HG02981 (cell line): Measurements from ENCODE around the gene EPG5.
"Not testable (repeated sequence)": the region's sequence is repeated elsewhere in the genome, so short reads cannot be mapped to it uniquely, and the experiment has no call there.

Source experiments
- ATAC-seq: cut with Tn5 transposase; IDR thresholded peaks from one replicate; pipeline ENCODE4 v1.9.1; 2021; ENCODE audit warnings: mild to moderate bottlenecking, moderate library complexity; ENCODE audit not compliant: unreplicated experiment

EPG5 gene

DNA sequence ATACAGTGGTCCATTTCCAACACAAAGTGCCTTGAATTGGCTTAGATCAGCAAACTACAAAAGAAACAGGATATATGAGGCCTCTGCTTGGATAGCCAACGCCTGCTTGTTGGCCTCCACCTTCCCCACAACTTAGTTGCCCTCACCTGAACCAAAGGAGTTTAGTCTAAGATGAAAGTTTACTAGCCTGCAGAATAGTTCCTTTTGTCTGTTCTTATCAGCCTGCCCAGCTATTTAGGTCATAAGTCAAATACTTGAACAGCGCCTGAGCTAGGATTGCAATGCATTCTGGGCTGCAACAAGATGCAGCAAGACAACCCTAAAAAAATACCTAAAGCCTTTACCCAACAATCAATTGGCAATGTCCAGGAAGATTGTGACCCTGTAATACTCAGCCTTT is 13.1 kb upstream of the EPG5 start:
- no peak for ATAC-seq

DNA sequence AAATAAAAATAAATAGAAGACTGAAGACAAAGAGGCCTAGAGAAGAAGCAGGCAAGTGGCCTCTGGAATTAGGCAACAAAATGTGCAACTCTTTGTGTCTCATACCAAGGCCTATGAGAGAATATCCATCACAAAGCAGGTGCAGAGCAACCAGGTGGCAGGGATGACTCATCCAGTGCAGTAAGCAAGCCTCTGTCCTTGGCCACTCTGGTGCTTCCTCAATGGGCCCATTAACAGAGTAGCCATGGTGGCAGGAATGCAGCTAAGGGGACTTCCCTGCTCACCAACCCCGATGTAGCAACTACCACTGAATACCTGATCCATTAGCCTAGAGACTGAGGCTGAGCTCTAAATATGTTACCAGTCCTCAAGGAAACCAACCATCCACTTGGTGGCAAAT is 11.0 kb upstream of the EPG5 start:
- no peak for ATAC-seq

DNA sequence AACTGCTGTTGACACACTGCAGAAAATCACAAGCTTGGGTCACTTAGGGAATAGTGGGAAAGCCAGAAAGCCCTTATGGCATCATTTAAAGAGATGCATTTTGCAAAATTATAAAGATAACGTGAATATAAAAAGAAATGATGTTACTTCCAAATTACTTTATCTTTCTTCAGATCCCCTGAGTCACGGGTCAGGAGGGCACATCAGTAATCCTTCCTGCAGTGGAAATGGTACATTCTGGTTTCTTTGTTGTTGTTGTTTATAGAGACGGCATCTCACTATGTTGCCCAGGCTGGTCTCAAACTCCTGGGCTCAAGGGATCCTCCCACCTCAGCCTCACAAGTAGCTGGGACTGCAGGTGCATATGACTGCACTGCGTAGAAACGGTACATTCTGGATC is 9.8 kb upstream of the EPG5 start:
- ATAC-seq = no peak

DNA sequence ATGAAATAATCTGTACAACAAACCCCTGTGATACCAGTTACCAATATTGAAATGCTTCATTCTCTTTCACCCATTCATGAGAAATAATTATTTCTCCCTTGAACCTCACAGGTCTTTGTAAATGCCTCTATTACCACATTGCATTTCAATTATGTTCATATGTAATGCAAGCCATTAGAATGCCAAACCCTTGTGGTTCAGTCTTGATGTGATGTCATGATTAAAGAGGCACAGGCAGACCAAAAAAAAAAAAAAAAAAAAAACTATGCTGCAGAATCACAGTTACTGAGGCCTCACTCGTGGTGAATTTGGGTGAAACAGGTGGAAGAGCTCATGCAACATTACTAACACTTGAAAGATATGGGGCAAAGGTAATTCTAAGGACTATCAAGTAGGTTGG is 9.4 kb upstream of the EPG5 start:
- no peak for ATAC-seq

DNA sequence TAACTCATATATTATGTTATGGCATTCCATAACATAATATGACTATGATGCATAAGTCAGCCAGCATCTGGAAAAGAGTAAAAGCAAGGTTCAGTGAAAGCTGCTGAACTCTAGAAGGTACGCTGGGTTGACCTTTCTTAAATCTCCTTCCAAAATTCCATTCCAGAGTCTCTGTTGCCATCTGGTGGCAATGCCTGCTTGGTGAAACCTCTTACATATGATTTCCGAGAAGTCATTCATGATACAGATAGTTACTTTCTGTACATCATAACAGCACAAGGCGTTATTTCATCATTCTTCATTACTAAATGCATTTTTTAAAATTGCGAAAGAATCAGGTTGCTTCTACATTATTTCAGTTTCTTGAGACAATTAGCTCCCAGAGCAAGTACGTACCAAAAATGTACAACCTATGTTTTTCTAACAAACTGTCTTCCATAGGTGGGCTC is 7.0 kb upstream of the EPG5 start:
- no peak for ATAC-seq

DNA sequence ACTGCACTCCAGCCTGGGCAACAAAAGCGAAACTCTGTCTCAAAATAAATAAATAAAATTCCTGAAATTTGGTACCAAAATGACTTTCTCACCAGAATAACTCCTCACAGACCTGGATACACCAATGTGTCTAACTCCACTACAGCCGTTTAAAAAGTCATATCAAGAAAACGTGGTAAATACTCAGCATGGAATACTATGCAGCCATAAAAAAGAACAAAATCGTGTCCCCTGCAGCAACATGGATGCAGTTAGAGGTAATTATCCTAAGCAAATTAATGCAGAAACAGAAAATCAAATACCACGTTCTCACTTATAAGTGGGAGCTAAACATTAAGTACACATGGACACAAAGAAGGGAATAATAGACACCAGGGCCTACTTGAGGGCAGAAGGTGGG is 2.2 kb downstream of the EPG5 start:
- ATAC-seq = not testable (repeated sequence)

DNA sequence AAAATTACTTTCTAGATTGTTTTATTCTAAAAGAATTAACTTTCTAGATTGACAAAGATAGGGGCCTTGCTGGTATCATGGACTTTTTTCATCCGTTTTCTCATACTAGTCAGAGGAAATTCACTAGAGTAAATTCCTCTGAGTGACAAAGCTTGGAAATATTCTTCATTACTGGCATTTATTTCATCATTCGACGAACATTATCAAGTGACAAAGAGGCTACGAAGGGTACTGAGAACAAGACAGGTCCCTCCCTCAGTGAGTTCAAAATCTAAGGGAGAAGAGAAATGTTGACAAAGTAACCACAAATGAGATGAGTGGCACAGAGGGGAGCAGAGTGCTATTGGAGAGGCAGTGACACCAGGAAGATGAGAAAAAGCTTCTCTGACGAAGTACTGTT is 4.3 kb downstream of the EPG5 start:
- no peak for ATAC-seq

DNA sequence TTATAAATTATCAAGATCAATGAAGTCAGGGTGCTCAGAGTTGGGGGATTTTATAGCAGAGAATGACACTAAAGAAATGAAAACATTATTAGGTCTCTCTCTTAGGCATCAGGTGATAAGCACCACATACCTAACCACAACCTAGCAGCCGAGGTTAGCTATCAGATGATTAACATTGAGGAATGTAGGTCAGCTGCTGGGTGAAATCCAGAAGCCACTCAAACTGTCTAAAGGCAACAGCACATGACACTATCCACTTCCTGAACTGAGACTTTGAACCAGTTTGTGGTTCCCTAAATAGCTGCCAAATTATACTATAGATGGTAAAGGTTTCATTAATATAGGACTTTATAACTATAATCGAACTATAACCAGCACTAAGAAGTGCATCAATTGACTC is 4.7 kb downstream of the EPG5 start:
- peak; percentile 31 for ATAC-seq

DNA sequence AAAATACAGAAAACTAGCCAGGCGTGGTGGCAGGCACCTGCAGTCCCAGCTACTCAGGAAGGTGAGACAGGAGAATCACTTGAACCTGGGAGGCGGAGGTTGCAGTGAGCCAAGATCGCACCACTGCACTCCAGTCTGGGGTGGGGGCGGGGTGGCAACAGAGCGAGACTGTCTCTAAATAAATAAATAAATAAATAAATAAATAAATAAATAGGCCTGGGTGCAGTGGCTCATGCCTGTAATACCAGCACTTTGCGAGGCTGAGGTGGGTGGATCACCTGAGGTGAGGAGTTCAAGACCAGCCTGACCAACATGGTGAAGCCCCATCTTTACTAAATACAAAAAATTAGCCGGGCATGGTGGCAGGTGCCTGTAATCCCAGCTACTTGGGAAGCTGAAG is 7.6 kb downstream of the EPG5 start:
- ATAC-seq = not testable (repeated sequence)

DNA sequence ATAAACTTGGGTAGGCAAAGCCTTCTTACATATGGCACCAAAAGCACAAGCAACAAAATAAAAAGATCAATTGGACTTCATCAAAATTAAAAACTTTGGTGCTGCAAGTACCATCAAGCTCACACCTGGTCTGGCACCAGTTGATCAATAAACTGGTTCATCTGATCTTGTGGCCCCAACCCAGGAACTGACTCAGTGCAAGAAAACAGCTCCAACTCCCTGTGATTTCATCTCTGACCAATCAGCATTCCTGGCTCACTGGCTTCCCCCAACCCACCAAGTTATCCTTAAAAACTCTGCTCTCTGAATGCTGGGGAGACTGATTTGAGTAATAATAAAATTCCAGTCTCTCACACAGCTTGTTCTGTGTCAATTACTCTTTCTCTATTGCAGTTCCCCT is 8.4 kb downstream of the EPG5 start:
- ATAC-seq = no peak

DNA sequence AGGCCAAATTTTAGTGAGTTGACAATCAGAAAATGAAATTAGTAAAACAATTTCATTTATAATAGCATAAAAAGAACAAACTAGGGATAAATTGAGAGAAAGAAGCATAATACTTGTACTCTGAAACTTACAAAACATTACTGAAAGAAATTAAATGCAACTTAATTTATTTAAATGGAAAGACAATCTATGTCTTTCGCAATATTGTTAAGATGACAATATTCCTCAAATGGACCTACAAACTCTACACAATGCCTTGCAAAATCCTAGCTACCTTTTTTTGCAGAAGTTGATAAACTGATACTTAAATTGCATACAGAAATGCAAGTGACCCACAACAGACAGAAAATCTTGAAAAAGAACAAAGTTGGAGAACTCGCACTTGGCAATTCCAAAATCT is 9.1 kb downstream of the EPG5 start:
- no peak for ATAC-seq

DNA sequence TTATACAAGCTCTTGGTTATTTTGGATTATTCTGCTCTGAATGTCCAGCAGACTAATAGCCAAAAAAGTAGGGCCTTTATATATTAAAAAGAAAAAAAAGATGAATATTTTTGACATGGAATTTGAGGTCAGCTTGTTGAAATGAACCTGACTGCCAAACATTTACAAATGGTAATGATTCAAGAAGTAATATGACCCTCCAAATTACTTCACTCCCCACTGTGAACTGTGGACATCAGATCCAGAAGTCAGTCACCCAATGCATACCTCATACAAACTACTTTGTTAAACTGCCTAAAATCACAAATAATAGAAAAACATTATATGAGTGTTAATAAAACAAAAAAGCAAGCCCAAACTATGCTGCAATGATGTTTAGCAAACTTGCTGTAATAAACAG is 10.0 kb downstream of the EPG5 start:
- no peak for ATAC-seq

DNA sequence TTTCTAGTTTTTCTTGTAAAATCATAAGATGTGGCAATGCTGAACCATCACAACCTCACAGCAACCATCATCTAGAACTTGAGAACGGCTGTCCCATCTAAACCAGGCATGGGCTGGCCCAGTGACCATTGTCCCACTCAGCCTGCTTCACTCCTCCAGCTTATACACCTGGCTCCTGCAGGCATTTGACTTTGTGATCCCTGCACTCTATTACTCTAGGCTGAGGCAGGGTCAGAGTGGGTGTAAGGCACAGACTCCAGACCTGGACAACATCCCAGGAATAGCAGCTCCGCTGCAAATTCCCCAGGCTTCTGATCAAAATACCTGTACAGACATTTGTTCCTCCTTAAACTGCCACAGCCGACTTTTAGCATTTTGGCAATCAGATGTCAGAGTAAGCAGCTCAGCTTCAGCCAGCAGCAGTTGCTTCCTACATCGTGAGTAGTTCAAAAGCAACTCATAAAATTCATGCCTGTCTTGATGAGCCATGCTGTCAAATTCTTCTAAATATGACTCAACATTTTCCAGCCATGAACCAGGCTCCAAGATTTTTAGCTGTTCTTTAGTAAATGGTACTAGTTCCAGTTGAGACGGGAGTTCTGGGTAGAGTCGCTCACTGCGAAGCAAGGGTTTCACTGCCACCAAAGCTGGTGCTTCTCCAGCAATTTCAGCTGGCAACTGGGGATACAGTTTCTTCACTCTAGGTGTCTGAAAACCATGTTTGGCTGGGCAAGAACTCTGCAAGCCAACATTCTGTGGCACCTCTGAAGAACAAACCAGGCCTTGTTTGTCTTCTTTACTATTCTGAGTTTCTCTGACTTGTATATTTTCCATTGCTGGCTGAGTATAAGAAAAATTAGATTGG is 12.8 kb downstream of the EPG5 start:
- no peak for ATAC-seq

DNA sequence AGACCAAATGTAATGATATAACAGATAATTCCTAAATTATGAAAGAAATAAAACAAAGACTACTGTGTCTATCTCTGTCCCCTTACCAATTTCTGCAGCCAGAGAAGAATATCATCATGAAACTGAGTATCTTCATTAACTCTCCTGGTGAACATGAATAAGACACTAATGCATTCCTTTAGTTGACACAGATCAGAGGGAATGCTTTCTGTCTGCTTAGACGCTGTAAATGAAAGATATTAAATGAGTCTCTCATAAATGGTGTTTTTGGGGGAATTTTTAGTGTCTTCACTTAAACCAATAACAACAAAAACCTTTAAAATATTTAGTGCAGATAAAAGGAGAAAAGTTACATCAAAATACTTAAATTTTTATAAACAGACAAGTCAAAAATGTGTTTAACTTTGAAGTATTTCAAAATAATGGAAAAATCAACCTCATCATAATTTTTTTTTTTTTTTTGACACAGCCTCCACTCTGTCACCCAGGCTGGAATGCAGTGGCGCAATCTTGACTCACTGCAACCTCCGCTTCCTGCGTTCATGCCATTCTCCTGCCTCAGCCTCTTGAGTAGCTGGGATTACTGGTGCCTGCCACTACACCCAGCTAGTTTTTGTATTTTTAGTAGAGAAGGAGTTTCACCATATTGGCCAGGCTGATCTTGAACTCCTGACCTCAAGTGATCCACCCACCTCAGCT is 16.0 kb downstream of the EPG5 start:
- no peak for ATAC-seq

DNA sequence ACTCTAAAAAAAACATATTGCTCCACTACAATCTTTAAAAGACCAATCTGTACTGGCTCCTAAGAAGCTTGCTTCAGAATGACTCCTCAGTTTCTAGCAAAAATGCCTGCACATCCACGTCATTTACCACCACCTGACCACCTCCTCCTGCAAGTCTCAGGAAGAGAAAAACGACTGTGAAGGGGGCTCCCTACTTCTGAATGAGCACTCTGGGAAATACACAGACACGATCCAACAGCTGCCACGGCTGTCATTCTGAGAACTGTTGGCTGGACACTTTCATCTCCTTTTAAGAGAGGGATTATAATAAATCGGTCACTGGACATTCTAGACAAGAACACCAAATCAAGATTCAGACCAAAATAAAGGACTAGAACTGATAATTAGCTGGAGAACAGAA is 21.5 kb downstream of the EPG5 start:
- no peak for ATAC-seq

DNA sequence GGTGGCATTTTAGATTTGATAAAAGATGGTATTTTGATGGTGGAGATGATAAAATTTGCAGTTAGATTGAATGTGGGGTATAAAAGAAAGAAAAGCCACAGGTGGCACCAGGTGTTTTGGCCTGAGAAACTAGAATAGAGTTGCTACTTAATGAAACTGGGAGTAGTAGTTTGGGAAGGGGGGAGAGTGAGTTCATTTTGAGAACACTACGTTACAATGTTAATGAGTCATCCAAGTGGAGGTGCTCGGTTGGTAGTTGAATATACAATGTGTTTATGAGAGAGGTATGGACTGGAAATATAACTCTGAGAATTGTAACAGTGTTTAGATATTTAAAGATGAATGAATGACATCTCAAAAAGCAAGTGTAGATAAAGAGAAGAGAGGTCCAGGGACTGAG is 26.4 kb downstream of the EPG5 start:
- no peak for ATAC-seq

DNA sequence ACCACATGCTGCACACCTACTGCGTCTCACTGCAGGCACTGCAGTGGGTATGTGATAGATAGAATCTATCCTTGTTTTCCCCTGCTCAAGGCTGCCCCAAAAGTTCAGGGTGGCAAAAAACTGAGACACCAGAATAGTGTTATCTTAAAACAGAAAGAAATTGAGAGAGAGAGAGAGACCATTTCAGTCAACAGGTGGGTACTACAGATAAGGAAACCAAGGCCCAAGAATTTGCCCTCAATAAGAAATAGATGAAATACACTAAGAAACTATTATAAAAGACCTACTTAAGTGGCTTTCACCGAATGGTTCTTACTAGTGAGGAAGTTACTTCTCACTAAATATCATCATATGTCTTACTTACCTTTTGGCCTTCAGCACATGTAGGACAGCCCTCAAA is 27.9 kb downstream of the EPG5 start:
- no peak for ATAC-seq

DNA sequence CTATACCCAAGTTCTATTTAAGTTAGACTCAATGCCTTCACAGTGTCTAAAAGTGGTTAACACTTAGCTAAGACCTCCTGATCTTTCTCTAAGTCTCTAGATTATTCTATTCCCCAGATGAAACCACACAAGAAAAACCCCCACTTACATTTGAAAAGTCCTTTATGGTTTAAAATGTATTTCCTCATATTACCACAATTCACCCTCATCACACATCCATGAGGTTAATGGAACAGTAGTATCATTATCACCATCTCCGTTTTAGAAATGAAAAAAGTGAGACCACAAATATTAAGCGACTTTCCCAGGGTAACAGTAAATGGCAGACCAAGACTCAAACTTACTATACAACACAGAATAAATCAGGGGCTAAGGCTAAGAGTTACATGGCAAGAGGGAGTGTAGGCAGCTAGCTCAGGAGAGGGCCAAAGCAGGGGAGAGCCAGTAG is 28.6 kb downstream of the EPG5 start:
- ATAC-seq = no peak

DNA sequence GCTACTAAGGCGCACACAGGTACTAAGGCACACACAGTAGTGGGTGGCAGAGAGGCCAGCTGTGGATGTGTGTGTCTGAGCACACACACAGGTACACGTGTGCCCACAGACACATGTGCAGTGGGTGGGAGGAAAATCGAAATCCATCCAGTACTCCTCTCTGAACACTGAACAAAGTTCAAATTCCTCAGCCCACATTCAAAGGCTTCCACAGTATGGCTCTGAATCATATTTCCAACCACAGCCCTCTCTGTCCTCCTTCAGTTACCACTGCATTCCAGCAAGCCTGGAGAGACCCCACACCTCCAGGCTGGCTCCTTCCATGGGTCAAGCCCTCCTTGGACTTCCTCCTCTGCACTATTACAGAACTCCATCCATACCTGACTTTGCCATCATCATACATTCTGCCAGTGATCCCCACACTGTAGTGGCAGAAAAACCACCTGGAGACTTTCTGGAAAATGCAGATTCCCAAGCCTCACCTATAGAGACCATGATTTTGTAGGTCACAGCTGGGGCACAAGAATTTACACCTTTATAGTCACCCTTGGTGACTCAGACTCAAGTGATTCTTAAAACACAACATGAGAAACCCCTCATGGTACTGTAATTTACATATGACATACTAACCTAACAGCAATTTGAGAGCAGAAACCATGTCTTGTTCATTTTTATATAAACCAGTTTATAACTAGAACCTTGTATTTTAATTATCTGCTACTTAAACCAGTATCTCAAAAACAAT is 31.4 kb downstream of the EPG5 start:
- no peak for ATAC-seq

DNA sequence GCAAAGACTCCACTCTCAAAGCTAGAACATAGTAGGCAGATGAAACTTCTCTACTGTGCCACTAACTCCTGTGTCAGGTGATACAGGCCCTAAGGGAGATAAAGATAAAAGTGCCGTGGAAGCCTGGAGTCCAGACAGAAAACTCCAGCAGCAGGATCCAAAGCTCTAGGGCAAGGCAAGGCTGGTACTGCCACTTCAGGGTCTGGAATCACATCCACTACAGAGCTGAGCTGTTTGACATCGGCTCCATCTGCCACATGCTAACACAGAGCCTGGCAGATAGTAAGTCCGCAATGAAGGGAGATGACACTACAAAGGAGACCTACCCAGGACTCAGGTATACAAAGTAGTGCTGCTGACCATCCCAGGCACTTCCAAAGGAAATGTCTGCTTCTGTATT is 34.4 kb downstream of the EPG5 start:
- no peak for ATAC-seq

DNA sequence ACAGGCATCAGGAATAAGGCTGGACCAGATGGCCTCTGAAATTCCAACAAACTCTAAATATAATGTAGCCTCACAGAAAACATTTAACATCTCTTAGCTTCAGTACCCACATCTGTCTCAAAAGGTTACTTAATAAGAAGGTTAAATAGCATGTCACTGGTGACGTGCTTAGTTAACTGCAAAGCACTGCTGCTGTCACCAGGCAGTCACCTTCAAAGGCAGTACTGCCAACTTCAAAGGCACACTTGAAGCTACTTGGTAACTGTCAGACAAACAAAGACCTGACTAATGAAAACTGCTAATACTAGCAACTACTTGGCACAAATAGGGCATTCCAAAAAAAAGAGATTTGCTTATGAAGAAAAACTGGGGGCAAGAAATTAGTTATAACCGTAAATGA is 36.2 kb downstream of the EPG5 start:
- no peak for ATAC-seq

DNA sequence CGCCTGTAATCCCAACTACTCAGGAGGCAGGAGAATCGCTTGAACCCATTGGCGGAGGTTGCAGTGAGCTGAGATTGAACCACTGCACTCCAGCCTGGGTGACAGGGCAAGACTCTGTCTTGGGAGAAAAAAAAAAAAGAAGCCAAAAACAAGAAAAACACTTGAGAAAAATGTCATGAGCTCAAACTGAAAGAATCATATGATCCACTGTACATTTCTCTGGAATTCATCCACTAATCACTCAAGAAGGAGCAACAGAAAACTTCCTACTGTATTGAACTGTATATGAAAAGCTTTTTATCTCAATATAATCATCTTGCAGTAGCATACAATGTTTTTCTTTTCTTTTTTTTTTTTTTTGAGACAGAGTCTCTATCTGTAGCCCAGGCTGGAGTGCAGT is 40.4 kb downstream of the EPG5 start:
- ATAC-seq = no peak
